DND-41 (cell line): ENCODE results near the gene APOBEC4.

Source experiments
- CTCF ChIP-seq: IDR thresholded peaks from 2 replicates; pipeline ENCODE4 v1.5.1; 2012; ENCODE audit warnings: borderline replicate concordance, low read length, moderate library complexity, mild to moderate bottlenecking; ENCODE audit not compliant: poor library complexity, severe bottlenecking; ENCODE audit errors: extremely low read depth
- EZH2 ChIP-seq: IDR thresholded peaks from 3 replicates; pipeline ENCODE4 v1.6.1; 2012; ENCODE audit warnings: borderline replicate concordance, low read depth, mild to moderate bottlenecking, moderate library complexity, low read length, inconsistent platforms; ENCODE audit not compliant: severe bottlenecking

GRCh38 chr1:183652107-183652506, 1.0 kb downstream of the APOBEC4 start:
- TF ChIP-seq CTCF (no peak), EZH2 (no peak)
